Stomach smooth muscle (tissue), 2 donors: ENCODE measurements around the gene TAOK1.

Source experiments
- H3K27ac ChIP-seq: one replicate; pipeline ENCODE4 v1.7.0; 2013; ENCODE audit warnings: mild to moderate bottlenecking, low read length, inconsistent platforms
- H3K27me3 ChIP-seq, 2 donors: one replicate each; pipeline ENCODE4 v1.7.0; 2013; ENCODE audit warnings: low read length in 2 of 2; ENCODE audit not compliant: insufficient read depth in 2 of 2, control insufficient read depth in 1 of 2
- H3K36me3 ChIP-seq, 2 donors: one replicate each; pipeline ENCODE4 v1.7.0; 2013; ENCODE audit warnings: low read length in 2 of 2; ENCODE audit not compliant: control insufficient read depth in 2 of 2, insufficient read depth in 2 of 2
- H3K4me1 ChIP-seq: one replicate; pipeline ENCODE4 v1.7.0; 2013; ENCODE audit warnings: low read length; ENCODE audit not compliant: control insufficient read depth, insufficient read depth
- H3K4me3 ChIP-seq, 2 donors: one replicate each; pipeline ENCODE4 v1.7.0; 2013; ENCODE audit warnings: low read length in 2 of 2
- H3K9ac ChIP-seq, 2 donors: one replicate each; pipeline ENCODE4 v1.7.0; 2013; ENCODE audit warnings: low read length in 2 of 2, mild to moderate bottlenecking in 1 of 2
- H3K9me3 ChIP-seq, 2 donors: one replicate each; pipeline ENCODE4 v1.7.0; 2013; ENCODE audit warnings: low read length in 2 of 2; ENCODE audit not compliant: control insufficient read depth in 2 of 2
- donor health status: healthy.
- donor health status: Pancreatic carcinoma.

TAOK1 gene

GRCh38 chr17:29379084-29379991 is 10.8 kb upstream of the TAOK1 start:
- no peak overlapping the region for H3K27ac ChIP-seq
- H3K4me3 ChIP-seq = no peak overlapping the region
- H3K4me1 ChIP-seq = peaks cover 6% of the 10 kb centered on the region
- no peak overlapping the region for H3K9ac ChIP-seq
- H3K36me3 ChIP-seq = no peaks in the 10 kb centered on the region
- no peaks in the 10 kb centered on the region for H3K9me3 ChIP-seq
- H3K27me3 ChIP-seq = no peaks in the 10 kb centered on the region

DNA sequence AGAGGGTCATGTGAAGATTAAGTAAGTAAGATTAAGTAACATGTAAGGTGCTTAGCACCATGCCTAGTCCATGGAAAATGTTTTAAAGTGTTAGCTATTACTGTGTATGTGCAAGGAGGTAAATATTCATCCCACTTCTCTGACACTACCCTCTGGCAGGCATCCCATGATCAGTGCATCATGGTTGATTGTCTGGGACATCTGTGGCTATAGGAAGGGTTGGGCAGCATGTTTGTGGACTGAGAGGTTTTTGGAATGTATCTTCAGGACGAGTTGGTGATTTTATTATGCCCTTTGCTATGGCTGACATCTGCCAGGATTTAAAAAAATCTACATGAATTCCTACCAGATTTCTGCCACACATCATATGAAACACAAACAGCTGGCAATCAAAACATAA is 6.5 kb upstream of the TAOK1 start:
- Histone ChIP-seq H3K9ac (no peak overlapping the region), H3K4me1 (no peaks in the 10 kb centered on the region), H3K27ac (no peak overlapping the region), H3K36me3 (no peaks in the 10 kb centered on the region), H3K4me3 (no peak overlapping the region), H3K27me3 (no peaks in the 10 kb centered on the region), H3K9me3 (no peaks in the 10 kb centered on the region)

DNA sequence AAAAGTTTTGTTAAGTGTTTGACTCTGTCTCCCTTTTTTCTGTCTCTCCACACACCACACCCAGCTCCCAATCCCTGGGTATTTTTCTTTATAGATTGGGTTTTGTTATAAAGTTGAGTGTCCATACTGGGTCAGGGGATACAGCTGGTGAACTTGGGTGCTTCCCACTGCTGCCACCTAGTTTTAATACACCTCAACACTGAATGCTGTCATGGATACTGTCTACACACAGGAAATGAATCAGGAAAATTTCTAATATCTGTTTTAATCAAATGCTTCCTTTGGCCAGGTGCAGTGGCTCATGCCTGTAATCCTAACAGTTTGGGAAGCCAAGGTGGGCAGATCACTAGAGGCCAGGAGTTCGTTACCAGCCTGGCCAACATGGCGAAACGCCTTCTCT is 5.3 kb upstream of the TAOK1 start:
- H3K4me1 ChIP-seq = peaks cover 2% of the 10 kb centered on the region
- H3K27me3 ChIP-seq = no peaks in the 10 kb centered on the region
- no peak overlapping the region for H3K27ac ChIP-seq
- H3K9me3 ChIP-seq = no peaks in the 10 kb centered on the region
- H3K9ac ChIP-seq = no peak overlapping the region
- H3K4me3 ChIP-seq = no peak overlapping the region
- no peaks in the 10 kb centered on the region for H3K36me3 ChIP-seq

DNA sequence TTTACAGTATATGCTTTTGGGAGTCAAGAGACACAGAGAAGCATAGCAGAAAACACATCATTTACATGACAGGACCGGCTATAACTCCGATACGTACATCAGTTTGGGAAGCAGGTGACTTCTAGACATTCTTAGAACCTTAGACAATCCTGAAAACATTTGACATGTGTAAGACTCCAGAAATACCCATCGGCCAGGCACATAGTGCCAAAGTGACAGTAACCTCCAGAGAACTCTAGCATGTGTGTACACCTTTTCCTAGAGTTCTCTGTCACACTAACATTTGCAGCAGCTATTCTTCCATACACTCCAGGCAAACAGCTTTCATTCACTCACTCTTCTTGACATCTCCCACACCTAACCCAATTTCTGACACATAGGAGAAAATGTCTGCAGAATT is 3.4 kb upstream of the TAOK1 start:
- Histone ChIP-seq H3K4me1 (peaks cover 8% of the 10 kb centered on the region), H3K4me3 (no peak overlapping the region), H3K27ac (no peak overlapping the region), H3K9ac (no peak overlapping the region), H3K27me3 (no peaks in the 10 kb centered on the region), H3K36me3 (no peaks in the 10 kb centered on the region), H3K9me3 (no peaks in the 10 kb centered on the region)

DNA sequence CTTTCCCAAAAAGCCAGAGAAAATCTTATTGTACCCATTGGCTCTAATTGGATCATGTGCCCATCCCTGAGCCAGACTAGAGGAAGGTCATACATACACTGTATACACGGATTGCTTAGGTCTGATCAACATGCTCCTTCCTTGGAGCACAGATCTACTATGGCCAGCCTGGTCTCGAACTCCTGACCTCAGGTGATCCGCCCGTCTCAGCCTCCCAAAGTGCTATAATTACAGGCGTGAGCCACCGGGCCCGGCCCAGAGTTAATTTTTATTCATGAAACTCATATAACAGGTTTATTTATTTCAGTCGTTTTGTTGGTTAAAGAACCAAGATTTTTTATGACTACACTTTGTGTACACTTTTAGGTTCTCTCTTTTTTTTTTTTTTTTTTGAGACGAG is 1.2 kb upstream of the TAOK1 start:
- no peaks in the 10 kb centered on the region for H3K27me3 ChIP-seq
- H3K4me1 ChIP-seq = peaks cover 8% of the 10 kb centered on the region
- H3K36me3 ChIP-seq = no peaks in the 10 kb centered on the region
- H3K27ac ChIP-seq = no peak overlapping the region
- H3K9me3 ChIP-seq = no peaks in the 10 kb centered on the region
- H3K9ac ChIP-seq = no peak overlapping the region
- no peak overlapping the region for H3K4me3 ChIP-seq

GRCh38 chr17:29390851-29391631 is 878 bp downstream of the TAOK1 start:
- H3K27ac ChIP-seq = peak overlapping the region; percentile 93

DNA sequence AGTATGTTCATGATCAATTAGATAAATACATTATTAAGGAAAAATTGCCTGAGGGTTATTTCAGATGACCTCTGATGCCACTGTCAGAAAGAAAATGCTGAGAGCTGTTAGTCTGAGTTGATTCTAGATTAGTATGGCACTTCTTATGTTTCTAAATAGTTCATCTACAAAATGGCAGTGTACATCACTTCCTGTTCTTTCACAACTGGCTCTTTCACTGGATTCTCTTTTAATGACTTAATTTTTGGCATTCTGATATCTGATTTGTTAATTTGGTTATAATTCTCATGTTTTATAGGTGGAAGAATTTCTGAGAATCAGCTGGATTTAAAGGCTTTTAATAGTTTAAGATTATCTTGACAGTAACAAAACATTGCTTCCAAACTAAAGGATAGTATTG is 3.3 kb downstream of the TAOK1 start:
- H3K27me3 ChIP-seq = no peaks in the 10 kb centered on the region
- H3K9me3 ChIP-seq = no peaks in the 10 kb centered on the region
- no peak overlapping the region for H3K9ac ChIP-seq
- H3K4me3 ChIP-seq = no peak overlapping the region
- H3K4me1 ChIP-seq = peaks cover 8% of the 10 kb centered on the region
- H3K27ac ChIP-seq = no peak overlapping the region
- no peaks in the 10 kb centered on the region for H3K36me3 ChIP-seq

More at GRCh38 chr17:29390851-29391631, 878 bp downstream of the TAOK1 start:
- peaks cover 8% of the 10 kb centered on the region for H3K4me1 ChIP-seq
- no peaks in the 10 kb centered on the region for H3K36me3 ChIP-seq
- no peaks in the 10 kb centered on the region for H3K27me3 ChIP-seq
- H3K4me3 ChIP-seq = peak overlapping the region; percentile 61 to 88
- no peaks in the 10 kb centered on the region for H3K9me3 ChIP-seq
- peak overlapping the region; percentile 72 to 87 for H3K9ac ChIP-seq

GRCh38 chr17:29394761-29395160 is 4.6 kb downstream of the TAOK1 start:
- H3K9me3 ChIP-seq = no peaks in the 10 kb centered on the region
- no peak overlapping the region for H3K4me3 ChIP-seq
- peaks cover 3% of the 10 kb centered on the region in 2 donors for H3K36me3 ChIP-seq
- H3K27me3 ChIP-seq = no peaks in the 10 kb centered on the region
- H3K9ac ChIP-seq = no peak overlapping the region
- no peak overlapping the region for H3K27ac ChIP-seq
- H3K4me1 ChIP-seq = peaks cover 7% of the 10 kb centered on the region

DNA sequence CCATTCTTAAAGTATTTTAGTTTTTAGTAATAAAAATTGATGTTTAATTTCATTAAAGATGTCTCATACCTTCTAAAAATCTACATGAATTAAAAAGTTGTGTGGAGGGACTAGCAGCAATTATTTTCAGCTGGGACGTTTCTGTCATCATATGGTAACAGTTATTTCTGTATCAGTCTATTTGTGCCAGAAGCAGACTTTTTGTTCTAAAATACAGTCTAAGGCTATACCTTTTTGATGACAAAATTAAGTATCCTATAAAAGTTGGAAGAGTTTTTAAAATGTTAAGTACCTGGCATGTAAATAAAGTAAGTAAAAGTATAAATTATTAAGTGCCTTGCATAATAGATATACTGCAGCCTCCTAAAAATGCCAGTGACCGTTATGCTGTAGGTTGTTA is 5.9 kb downstream of the TAOK1 start:
- H3K27ac ChIP-seq = no peak overlapping the region
- no peak overlapping the region for H3K4me3 ChIP-seq
- H3K4me1 ChIP-seq = peaks cover 4% of the 10 kb centered on the region
- no peaks in the 10 kb centered on the region for H3K9me3 ChIP-seq
- H3K9ac ChIP-seq = no peak overlapping the region
- peaks cover 3% of the 10 kb centered on the region in 2 donors for H3K36me3 ChIP-seq
- H3K27me3 ChIP-seq = no peaks in the 10 kb centered on the region

GRCh38 chr17:29399634-29400033 is 9.5 kb downstream of the TAOK1 start:
- H3K27ac ChIP-seq = no peak overlapping the region
- no peak overlapping the region for H3K4me3 ChIP-seq
- no peaks in the 10 kb centered on the region for H3K27me3 ChIP-seq
- H3K4me1 ChIP-seq = no peaks in the 10 kb centered on the region
- no peak overlapping the region for H3K9ac ChIP-seq
- no peaks in the 10 kb centered on the region for H3K9me3 ChIP-seq
- peaks cover 3% of the 10 kb centered on the region in 2 donors for H3K36me3 ChIP-seq

GRCh38 chr17:29400818-29401217 is 10.7 kb downstream of the TAOK1 start:
- Histone ChIP-seq H3K4me3 (no peak overlapping the region), H3K27me3 (no peaks in the 10 kb centered on the region), H3K9me3 (no peaks in the 10 kb centered on the region), H3K27ac (no peak overlapping the region), H3K36me3 (peaks cover 3 to 5% of the 10 kb centered on the region in 2 donors), H3K4me1 (no peaks in the 10 kb centered on the region), H3K9ac (no peak overlapping the region)
